ENCODE measurements around the gene GPX2. TPM values are rescaled to one million over a fixed set of nuclear protein-coding genes. Genes with fewer than 3 reads are reported as not detected.

The GPX2 gene
- total RNA-seq, 1 donor from 2014 or later: not detected

DNA sequence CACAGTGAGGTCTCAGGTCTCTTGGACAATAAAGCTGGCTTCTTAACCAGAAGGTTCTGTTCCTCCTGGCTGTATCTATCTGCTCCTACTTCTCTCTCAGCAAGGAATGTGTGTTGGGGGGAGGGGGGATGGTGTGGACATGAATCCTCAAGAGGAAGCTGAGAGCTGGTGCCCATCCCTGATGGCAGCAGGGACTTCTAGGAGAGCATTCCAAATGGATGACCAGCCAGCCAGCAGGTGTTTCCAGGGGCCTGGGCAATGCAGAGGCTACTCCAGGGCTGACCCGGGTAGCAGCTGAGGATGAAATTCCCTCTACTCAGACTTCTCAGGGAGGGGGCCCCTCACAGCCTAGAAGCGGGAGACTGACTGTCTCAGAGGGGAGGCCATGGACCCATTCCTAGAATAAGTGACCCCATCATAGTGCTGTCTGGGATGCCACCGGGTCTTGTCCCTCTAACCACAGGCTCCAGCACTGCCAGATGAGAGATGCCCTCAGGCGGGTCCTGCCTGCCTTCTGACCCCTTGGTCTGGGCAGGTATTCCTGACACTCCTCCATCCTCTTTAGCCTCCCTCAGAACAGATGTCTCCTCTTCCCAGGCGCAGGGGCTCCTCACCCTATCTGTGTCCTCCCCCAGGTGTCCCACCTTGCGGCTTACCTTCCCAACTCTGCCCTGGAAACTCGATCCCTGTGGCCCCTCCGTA lies 28.4 kb upstream of the GPX2 start:
- H3K27ac Mint-ChIP-seq: peak overlapping the region; percentile 43
- DNase-seq: no peak
- peak overlapping the region; percentile 74 for H3K4me3 Mint-ChIP-seq
- H3K27me3 Mint-ChIP-seq: peaks cover 10% of the 10 kb centered on the region
- H3K9me3 Mint-ChIP-seq: no peaks in the 10 kb centered on the region
- intact Hi-C loops (cut with micrococcal nuclease): loop anchor here (5.0 kb wide), 1 partner anchor 39 kb away; no protein-coding TSS in a partner anchor
- H3K36me3 Mint-ChIP-seq (ENCODE audit: low read depth): no peaks in the 10 kb centered on the region
- H3K4me1 Mint-ChIP-seq: peaks cover 7% of the 10 kb centered on the region

- DNase-seq: no peak
- H3K9me3 Mint-ChIP-seq: no peaks in the 10 kb centered on the region
- peaks cover 10% of the 10 kb centered on the region for H3K27me3 Mint-ChIP-seq
- intact Hi-C loops (cut with micrococcal nuclease): loop anchor here (5.0 kb wide), 1 partner anchor 38 kb away; no protein-coding TSS in a partner anchor
- no peaks in the 10 kb centered on the region for H3K36me3 Mint-ChIP-seq (ENCODE audit: low read depth)
- H3K27ac Mint-ChIP-seq: no peak overlapping the region
- peak overlapping the region; percentile 21 for H3K4me3 Mint-ChIP-seq
- peaks cover 7% of the 10 kb centered on the region for H3K4me1 Mint-ChIP-seq
These were observed 27.5 kb upstream of the GPX2 start for GRCh38 chr14:64970041-64970440.

DNA sequence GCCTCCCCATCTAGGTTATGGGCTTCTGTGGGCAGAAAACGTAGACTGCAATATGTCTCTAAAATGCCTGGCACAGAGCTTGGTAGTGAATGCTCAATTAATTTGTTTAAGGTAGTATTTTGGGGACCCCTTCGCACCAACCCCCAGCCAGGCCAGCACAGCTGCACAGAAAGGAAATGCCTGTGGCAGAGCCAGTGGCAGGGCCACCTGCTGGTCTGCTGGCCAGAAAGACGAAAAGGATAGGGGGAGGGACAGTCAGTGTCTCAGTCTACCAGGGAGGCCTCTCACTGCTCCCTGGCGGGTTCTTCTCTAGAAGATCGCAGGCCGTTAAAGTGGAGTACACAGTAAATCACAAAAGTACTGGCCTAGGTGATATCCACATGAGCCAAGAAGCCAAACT lies 26.1 kb upstream of the GPX2 start:
- intact Hi-C loops (cut with micrococcal nuclease): no loop called here
- DNase-seq: no peak
- H3K4me3 Mint-ChIP-seq: no peak overlapping the region
- H3K27ac Mint-ChIP-seq: no peak overlapping the region
- peaks cover 1% of the 10 kb centered on the region for H3K36me3 Mint-ChIP-seq (ENCODE audit: low read depth)
- H3K27me3 Mint-ChIP-seq: peaks cover 5% of the 10 kb centered on the region
- no peaks in the 10 kb centered on the region for H3K9me3 Mint-ChIP-seq
- peaks cover 10% of the 10 kb centered on the region for H3K4me1 Mint-ChIP-seq

GRCh38 chr14:64968167-64968566 lies 25.6 kb upstream of the GPX2 start:
- H3K27ac Mint-ChIP-seq: no peak overlapping the region
- intact Hi-C loops (cut with micrococcal nuclease): no loop called here
- peaks cover 10% of the 10 kb centered on the region for H3K4me1 Mint-ChIP-seq
- no peak overlapping the region for H3K4me3 Mint-ChIP-seq
- DNase-seq: no peak
- peaks cover 1% of the 10 kb centered on the region for H3K36me3 Mint-ChIP-seq (ENCODE audit: low read depth)
- H3K9me3 Mint-ChIP-seq: no peaks in the 10 kb centered on the region
- H3K27me3 Mint-ChIP-seq: peaks cover 5% of the 10 kb centered on the region

- Mint-ChIP-seq H3K27me3 (peaks cover 5% of the 10 kb centered on the region), H3K27ac (no peak overlapping the region), H3K36me3 (ENCODE audit: low read depth) (peaks cover 1% of the 10 kb centered on the region), H3K4me1 (peaks cover 10% of the 10 kb centered on the region), H3K9me3 (no peaks in the 10 kb centered on the region), H3K4me3 (no peak overlapping the region)
- intact Hi-C loops (cut with micrococcal nuclease): no loop called here
- DNase-seq: no peak
These were observed 24.4 kb upstream of the GPX2 start for GRCh38 chr14:64966976-64967375.

DNA sequence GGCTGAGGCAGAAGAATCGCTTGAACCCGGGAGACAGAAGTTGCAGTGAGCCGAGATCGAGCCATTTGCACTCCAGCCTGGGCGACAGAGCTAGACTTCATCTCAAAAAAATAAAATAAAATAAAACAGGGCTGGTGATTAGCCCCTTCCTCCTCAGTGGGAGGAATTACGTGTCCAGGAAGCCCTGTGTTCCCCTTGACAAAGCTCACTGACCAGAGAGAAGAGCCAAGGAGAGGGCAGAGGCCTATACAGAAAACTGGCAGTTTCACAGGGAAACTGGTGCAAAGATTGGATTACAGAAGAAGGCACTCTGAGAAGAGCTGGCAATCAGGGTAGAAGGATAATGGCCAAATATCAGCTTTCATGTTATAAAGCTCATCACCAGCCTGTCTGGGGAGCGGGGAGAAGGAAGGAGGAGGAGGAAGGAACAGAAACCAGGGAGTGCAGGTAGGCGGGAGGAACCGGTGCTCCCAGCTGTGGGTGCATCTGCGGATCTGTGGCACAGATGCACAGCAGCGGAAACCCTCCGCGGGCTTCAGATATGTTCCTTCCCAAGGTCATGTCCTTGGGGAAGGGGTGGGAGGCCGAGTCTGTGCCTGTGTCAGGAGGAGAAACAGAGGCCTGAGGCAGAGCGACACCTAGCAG lies 22.9 kb upstream of the GPX2 start:
- H3K4me3 Mint-ChIP-seq: no peak overlapping the region
- H3K9me3 Mint-ChIP-seq: no peaks in the 10 kb centered on the region
- peaks cover 1% of the 10 kb centered on the region for H3K36me3 Mint-ChIP-seq (ENCODE audit: low read depth)
- no peak for DNase-seq
- H3K27ac Mint-ChIP-seq: no peak overlapping the region
- peaks cover 3% of the 10 kb centered on the region for H3K27me3 Mint-ChIP-seq
- intact Hi-C loops (cut with micrococcal nuclease): no loop called here
- H3K4me1 Mint-ChIP-seq: peaks cover 8% of the 10 kb centered on the region

- H3K4me1 Mint-ChIP-seq: peaks cover 5% of the 10 kb centered on the region
- peaks cover 1% of the 10 kb centered on the region for H3K36me3 Mint-ChIP-seq (ENCODE audit: low read depth)
- intact Hi-C loops (cut with micrococcal nuclease): no loop called here
- no peaks in the 10 kb centered on the region for H3K27me3 Mint-ChIP-seq
- H3K9me3 Mint-ChIP-seq: no peaks in the 10 kb centered on the region
- H3K27ac Mint-ChIP-seq: no peak overlapping the region
- no peak for DNase-seq
- H3K4me3 Mint-ChIP-seq: no peak overlapping the region
These were observed 21.1 kb upstream of the GPX2 start for GRCh38 chr14:64963611-64964010.

DNA sequence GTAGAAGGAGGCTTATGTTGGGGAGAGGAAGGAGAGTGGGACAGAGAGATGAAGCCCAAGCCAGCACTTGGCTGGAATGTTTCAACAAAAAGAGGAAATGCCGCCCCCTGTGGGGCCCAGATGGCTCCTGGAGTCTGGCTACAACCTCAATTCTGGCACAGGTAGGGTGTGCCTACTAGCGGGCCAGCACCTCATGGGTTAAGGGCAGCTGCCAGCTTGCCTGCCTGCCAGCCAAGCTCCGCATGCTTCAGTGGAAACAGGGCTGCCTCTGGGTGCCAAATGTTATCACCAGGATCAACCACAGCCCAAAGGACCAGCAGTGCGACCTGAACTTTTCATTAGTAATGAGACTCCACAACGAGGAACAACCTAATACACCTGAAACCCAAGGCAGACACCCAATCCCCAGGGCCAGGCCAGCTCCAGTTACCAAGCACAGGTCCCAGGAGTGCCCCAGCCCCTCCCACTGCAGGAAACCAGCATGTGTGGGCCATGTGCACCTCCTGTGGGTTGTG lies 18.3 kb upstream of the GPX2 start:
- H3K27ac Mint-ChIP-seq: no peak overlapping the region

DNA sequence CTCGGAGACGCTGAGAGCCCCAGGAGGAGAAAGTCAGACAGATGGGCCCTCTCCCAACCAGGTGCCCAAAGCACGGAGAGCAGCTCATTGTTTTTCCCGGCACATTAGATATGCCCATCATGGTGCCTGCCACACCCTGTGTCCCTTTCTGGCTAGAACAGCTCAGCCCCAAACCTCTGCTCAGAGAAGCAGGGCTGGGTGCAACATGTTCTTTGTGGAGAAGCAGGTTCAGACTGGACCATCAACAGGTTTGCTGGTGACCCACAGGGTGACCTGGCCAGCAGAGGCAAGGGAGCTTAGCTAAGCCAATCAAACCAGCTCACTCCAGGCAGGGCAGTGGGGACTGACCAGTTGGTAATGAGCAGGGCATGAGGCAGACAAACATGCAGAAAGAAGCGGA lies 16.2 kb upstream of the GPX2 start:
- intact Hi-C loops (cut with micrococcal nuclease): no loop called here
- Mint-ChIP-seq H3K27ac (no peak overlapping the region), H3K9me3 (no peaks in the 10 kb centered on the region), H3K4me3 (no peak overlapping the region), H3K4me1 (peaks cover 2% of the 10 kb centered on the region), H3K36me3 (ENCODE audit: low read depth) (no peaks in the 10 kb centered on the region), H3K27me3 (no peaks in the 10 kb centered on the region)
- no peak for DNase-seq

More for the DNA sequence above, 18.3 kb upstream of the GPX2 start:
- Mint-ChIP-seq H3K27me3 (no peaks in the 10 kb centered on the region), H3K4me3 (no peak overlapping the region), H3K4me1 (peaks cover 5% of the 10 kb centered on the region), H3K36me3 (ENCODE audit: low read depth) (peaks cover 1% of the 10 kb centered on the region), H3K9me3 (no peaks in the 10 kb centered on the region)
- intact Hi-C loops (cut with micrococcal nuclease): no loop called here
- DNase-seq: no peak

GRCh38 chr14:64958201-64958600 lies 15.7 kb upstream of the GPX2 start:
- H3K4me3 Mint-ChIP-seq: no peak overlapping the region
- no peaks in the 10 kb centered on the region for H3K27me3 Mint-ChIP-seq
- H3K27ac Mint-ChIP-seq: no peak overlapping the region
- no peaks in the 10 kb centered on the region for H3K36me3 Mint-ChIP-seq (ENCODE audit: low read depth)
- no peaks in the 10 kb centered on the region for H3K9me3 Mint-ChIP-seq
- intact Hi-C loops (cut with micrococcal nuclease): no loop called here
- no peak for DNase-seq
- H3K4me1 Mint-ChIP-seq: peaks cover 2% of the 10 kb centered on the region

DNA sequence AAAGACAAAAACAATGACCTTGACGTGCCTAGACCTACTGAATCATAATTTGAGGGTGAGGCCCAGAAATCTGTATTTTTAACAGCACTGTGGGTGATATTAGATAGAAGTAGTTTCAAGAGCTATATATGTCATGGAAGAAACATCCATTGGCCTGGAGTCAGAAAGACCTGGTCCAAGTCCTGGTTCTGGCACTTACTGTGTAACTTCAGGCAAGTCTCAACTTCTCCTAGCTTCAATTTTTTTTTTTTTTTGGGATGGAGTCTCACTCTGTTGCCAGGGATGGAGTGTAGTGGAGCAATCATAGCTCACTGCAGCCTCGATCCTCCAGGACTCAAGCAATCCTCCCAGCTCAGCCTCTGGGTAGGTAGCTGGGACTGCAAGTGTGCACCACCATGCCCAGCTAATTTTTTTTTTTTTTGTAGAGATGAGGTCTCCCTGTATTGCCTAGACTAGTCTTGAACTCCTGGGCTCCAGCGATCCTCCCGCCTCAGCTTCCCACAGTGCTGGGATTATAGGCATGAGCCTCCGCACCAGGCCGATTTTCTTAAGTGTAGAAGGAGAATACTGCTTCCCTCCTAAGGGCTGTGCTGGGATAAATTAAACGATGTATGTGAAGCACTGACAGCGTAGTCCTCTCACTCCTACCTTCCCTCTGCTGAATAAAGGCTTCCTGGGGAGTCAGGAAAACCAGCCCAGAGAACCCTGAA lies 14.3 kb upstream of the GPX2 start:
- H3K36me3 Mint-ChIP-seq (ENCODE audit: low read depth): no peaks in the 10 kb centered on the region
- H3K9me3 Mint-ChIP-seq: no peaks in the 10 kb centered on the region
- intact Hi-C loops (cut with micrococcal nuclease): no loop called here
- H3K27ac Mint-ChIP-seq: no peak overlapping the region
- peaks cover 4% of the 10 kb centered on the region for H3K4me1 Mint-ChIP-seq
- no peak for DNase-seq
- no peaks in the 10 kb centered on the region for H3K27me3 Mint-ChIP-seq
- no peak overlapping the region for H3K4me3 Mint-ChIP-seq

DNA sequence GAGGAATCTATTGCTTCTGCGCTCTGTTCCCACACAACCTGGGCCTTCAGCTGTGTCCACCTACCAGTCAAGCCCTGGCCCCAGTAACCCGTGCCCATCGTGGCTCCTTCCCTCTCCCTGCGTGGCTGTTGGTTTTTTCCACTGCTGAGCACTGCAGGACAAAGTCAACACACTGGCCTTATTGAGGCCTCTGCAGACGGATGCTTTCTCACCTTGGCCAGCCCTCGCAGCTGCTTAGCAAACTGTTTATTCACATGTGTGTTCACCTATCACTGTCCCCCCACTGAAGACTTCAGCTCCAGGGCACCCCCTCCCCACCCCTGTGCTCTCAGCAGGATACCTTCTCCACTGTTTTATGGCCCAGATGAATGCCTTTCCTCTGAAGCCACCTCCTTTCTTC lies 12.8 kb upstream of the GPX2 start:
- Mint-ChIP-seq H3K4me3 (no peak overlapping the region), H3K4me1 (peaks cover 2% of the 10 kb centered on the region), H3K27me3 (no peaks in the 10 kb centered on the region), H3K36me3 (ENCODE audit: low read depth) (peaks cover 2% of the 10 kb centered on the region), H3K9me3 (no peaks in the 10 kb centered on the region), H3K27ac (no peak overlapping the region)
- intact Hi-C loops (cut with micrococcal nuclease): no loop called here
- DNase-seq: no peak

GRCh38 chr14:64954491-64955240 lies 12.1 kb upstream of the GPX2 start:
- peaks cover 3% of the 10 kb centered on the region for H3K36me3 Mint-ChIP-seq (ENCODE audit: low read depth)
- H3K27me3 Mint-ChIP-seq: no peaks in the 10 kb centered on the region
- H3K27ac Mint-ChIP-seq: no peak overlapping the region
- peaks cover 2% of the 10 kb centered on the region for H3K4me1 Mint-ChIP-seq
- H3K4me3 Mint-ChIP-seq: no peak overlapping the region
- no peak for DNase-seq
- intact Hi-C loops (cut with micrococcal nuclease): no loop called here
- H3K9me3 Mint-ChIP-seq: no peaks in the 10 kb centered on the region

All from activated CD4-positive, alpha-beta T cell treated with anti-CD3 and anti-CD28 coated beads, Interleukin-2, amount 10 ng/mL, durations not matched to agents 24 days and 14 days (primary cell).